Uterus (tissue), 4 donors: Measurements from ENCODE around the gene CCDC185. TPM values are rescaled to one million over a fixed set of nuclear protein-coding genes. Genes with fewer than 3 reads are reported as not detected.

Experiments used
- DNase-seq, 2 donors: peaks; one replicate each; pipeline ENCODE4 v3.0.0-alpha.2; 2019 to 2020
- H3K27ac ChIP-seq, 2 donors: fragments of 200-600 bp; sonication (generic); 1 replicate in 1 of 2; 2 replicates in 1 of 2; pipeline ENCODE4 v1.5.1; 2016 to 2018
- H3K27me3 ChIP-seq, 2 donors: fragments of 200-600 bp; sonication (generic); one replicate each; pipeline ENCODE4 v1.5.1; 2018 to 2019; ENCODE audit warnings: control low read depth in 1 of 2
- H3K36me3 ChIP-seq, 2 donors: fragments of 200-600 bp; sonication (generic); one replicate each; pipeline ENCODE4 v1.5.1; 2019; ENCODE audit warnings: control low read depth in 1 of 2
- H3K4me1 ChIP-seq, 2 donors: fragments of 200-600 bp; sonication (generic); one replicate each; pipeline ENCODE4 v1.5.1; 2018 to 2019; ENCODE audit warnings: control low read depth in 1 of 2
- H3K4me3 ChIP-seq, 2 donors: fragments of 200-600 bp; sonication (generic); 1 replicate in 1 of 2; 2 replicates in 1 of 2; pipeline ENCODE4 v1.5.1; 2018 to 2019; ENCODE audit warnings: mild to moderate bottlenecking in 1 of 2
- H3K9me3 ChIP-seq, 2 donors: fragments of 200-600 bp; sonication (generic); one replicate each; pipeline ENCODE4 v1.5.1; 2019; ENCODE audit warnings: control low read depth in 1 of 2
- POLR2A ChIP-seq, 2 donors: fragments of 450-650 bp; IDR thresholded peaks; one replicate each; pipeline ENCODE4 v1.6.1; 2016; ENCODE audit warnings: antibody characterized with exemption in 2 of 2, mild to moderate bottlenecking in 1 of 2, moderate library complexity in 1 of 2
- intact Hi-C: fragments of 100-400 bp; cut with DNase I; formaldehyde crosslinking; loops from one replicate; pipeline ENCODE4 v1.15.1; 2023; ENCODE audit warnings: low total_unique reads
- total RNA-seq, 4 donors: library from RNA; depleted of rRNA in 3 of 4; stranded (reverse); fragments of >200 nt in 3 of 4; gene quantifications; one replicate each; pipeline versions ENCODE4 v1.1.0 to v1.2.4, GENCODE V29; 2014 to 2023
- TF ChIP-seq, protein P1 (sequence below), 4 experiments: fragments of 200-600 bp in 2 of 4; fragments of 450-650 bp in 2 of 4; sonication (generic) in 2 of 4; IDR thresholded peaks; one replicate each; pipeline ENCODE4 v1.5.1; 2016 to 2019; ENCODE audit warnings: antibody characterized with exemption in 4 of 4, mild to moderate bottlenecking in 2 of 4, moderate library complexity in 1 of 4
- donor health status: DM: yes; HTN: yes; CAD: no.

Gene CCDC185
- total RNA-seq, 4 donors from 2014 or later: not detected

DNA sequence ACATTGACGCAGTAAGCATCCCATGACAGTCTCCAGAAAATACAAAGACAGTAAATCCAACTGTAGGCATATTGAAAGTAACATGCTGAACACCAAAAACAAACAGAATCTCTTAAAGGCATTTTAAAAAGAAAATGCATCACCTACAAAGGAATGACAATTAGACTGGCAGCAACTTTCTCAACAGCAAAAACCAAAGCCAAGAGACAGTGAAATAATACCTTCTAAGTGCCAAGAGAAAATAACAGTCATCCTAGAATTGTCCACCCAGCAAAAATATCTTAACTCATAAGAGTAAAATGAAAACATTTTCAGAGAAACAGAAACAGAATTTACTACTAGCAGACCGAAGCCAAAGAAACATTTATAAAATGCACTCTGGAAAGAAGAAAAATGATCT lies 20.0 kb downstream of the CCDC185 start:
- Histone ChIP-seq H3K4me3 (no peak overlapping the region), H3K27ac (no peak overlapping the region), H3K36me3 (no peaks in the 10 kb centered on the region), H3K9me3 (no peaks in the 10 kb centered on the region), H3K27me3 (no peaks in the 10 kb centered on the region), H3K4me1 (no peaks in the 10 kb centered on the region)
- intact Hi-C loops: no loop called here
- no peak for DNase-seq
- TF ChIP-seq POLR2A (IDR thresholded peaks at IDR 0.05): no peak
- TF ChIP-seq, protein P1, sequence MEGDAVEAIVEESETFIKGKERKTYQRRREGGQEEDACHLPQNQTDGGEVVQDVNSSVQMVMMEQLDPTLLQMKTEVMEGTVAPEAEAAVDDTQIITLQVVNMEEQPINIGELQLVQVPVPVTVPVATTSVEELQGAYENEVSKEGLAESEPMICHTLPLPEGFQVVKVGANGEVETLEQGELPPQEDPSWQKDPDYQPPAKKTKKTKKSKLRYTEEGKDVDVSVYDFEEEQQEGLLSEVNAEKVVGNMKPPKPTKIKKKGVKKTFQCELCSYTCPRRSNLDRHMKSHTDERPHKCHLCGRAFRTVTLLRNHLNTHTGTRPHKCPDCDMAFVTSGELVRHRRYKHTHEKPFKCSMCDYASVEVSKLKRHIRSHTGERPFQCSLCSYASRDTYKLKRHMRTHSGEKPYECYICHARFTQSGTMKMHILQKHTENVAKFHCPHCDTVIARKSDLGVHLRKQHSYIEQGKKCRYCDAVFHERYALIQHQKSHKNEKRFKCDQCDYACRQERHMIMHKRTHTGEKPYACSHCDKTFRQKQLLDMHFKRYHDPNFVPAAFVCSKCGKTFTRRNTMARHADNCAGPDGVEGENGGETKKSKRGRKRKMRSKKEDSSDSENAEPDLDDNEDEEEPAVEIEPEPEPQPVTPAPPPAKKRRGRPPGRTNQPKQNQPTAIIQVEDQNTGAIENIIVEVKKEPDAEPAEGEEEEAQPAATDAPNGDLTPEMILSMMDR (IDR thresholded peaks at IDR 0.05): no peak

DNA sequence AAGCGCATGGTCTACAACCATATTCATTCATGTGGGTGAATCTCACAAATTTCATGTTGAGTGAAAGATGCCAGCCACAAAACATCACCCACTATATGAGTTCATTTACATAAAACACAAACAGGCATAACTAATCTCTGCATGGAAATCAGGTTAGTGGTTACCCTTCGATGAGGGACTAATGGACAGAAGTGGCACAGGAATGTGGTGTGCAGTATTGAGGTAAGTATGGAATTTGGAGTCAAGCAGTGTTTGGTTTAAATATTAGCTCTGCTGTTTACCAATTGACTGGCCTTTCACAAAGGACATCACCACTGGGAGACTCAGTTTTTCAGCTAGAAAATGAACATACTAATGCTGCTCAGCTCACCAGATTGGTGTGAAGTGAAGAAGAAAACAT lies 24.2 kb downstream of the CCDC185 start:
- Histone ChIP-seq H3K27ac (no peak overlapping the region), H3K36me3 (no peaks in the 10 kb centered on the region), H3K4me1 (no peaks in the 10 kb centered on the region), H3K27me3 (no peaks in the 10 kb centered on the region), H3K9me3 (no peaks in the 10 kb centered on the region), H3K4me3 (no peak overlapping the region)
- TF ChIP-seq, protein P1 (IDR thresholded peaks at IDR 0.05): no peak
- TF ChIP-seq POLR2A (IDR thresholded peaks at IDR 0.05): no peak
- no peak for DNase-seq
- intact Hi-C loops: no loop called here

DNA sequence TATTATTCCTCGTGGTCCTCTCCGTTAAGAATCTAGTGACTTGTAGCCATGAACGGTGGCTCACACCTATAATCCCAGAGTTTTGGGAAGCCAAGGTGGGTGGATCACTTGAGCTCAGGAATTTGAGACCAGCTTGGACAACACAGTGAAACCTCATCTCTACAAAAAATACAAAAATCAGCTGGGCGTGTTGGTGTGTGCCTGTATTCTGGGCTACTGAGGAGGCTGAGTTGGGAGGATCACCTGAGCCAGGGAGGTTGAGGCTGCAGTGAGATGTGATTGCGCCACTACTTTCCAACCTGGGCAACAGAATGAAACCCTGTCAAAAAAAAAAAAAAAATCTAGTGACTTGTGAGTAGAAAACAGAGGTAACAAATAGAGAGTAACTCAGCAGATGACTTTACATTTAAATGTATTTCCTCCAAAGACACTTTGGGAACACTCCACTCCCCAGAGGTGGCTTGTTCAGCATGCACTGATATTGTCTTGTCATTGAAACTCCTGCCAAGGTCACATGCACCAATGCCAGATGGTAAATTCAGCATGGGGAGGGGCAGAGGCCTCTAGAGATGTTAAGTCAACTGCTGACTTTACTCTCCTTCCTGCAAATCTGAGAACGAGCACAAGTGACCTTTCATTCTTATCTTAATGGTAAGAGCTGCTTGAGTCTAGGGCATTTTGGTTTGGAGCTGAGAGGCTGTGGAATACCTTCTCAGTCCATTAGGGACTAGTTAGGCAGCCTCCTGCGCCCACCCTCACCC lies 24.9 kb downstream of the CCDC185 start:
- intact Hi-C loops: no loop called here

DNA sequence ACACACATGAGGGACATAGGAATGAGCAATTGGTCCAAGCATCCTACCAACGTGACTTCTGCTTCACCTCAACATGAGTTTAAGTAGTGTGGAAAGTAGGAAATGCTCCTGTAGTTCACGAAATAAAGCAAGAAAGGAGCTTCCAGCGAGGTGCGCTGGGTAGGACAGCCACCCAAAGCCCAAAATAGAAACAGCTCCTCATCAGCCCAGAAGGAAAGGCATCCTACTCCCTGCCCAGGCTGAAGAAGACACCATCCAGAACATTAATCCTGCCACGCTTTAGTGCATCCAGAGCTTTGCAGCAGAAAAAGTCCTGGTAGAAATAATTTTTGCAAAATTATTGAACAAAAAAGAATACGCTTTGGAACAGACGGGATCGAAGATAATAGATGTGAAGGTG lies 25.9 kb downstream of the CCDC185 start:
- no peaks in the 10 kb centered on the region for H3K4me1 ChIP-seq
- TF ChIP-seq POLR2A (IDR thresholded peaks at IDR 0.05): no peak
- TF ChIP-seq, protein P1 (IDR thresholded peaks at IDR 0.05): no peak
- intact Hi-C loops: no loop called here
- no peaks in the 10 kb centered on the region for H3K9me3 ChIP-seq
- no peaks in the 10 kb centered on the region for H3K27me3 ChIP-seq
- H3K36me3 ChIP-seq: no peaks in the 10 kb centered on the region
- H3K27ac ChIP-seq: no peak overlapping the region
- H3K4me3 ChIP-seq: no peak overlapping the region
- no peak for DNase-seq

More for the DNA sequence above, 24.9 kb downstream of the CCDC185 start:
- no peak overlapping the region for H3K4me3 ChIP-seq
- no peaks in the 10 kb centered on the region for H3K9me3 ChIP-seq
- H3K27me3 ChIP-seq: no peaks in the 10 kb centered on the region
- TF ChIP-seq POLR2A (IDR thresholded peaks at IDR 0.05): no peak
- TF ChIP-seq, protein P1 (IDR thresholded peaks at IDR 0.05): no peak
- DNase-seq: no peak
- H3K27ac ChIP-seq: no peak overlapping the region
- no peaks in the 10 kb centered on the region for H3K4me1 ChIP-seq
- H3K36me3 ChIP-seq: no peaks in the 10 kb centered on the region

DNA sequence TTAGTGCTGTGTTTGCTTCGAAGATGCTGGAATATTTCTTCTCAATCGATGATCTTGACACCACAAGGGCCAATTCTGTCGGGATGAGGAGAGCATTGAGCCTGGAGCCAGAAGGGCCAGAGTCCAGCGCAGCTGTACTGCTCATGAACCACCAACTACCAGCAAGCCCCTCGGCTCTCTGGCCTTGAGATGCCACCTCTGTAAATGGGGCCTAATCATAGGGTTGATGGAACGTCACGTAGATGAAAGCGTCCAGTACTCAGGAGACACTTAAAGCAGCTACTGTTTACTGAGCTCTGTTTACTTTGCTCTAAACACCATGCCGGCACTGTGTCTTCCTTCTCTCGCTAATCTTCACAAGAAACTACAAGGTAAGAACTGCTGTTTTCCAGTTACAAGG lies 26.3 kb downstream of the CCDC185 start:
- H3K36me3 ChIP-seq: no peaks in the 10 kb centered on the region
- H3K4me3 ChIP-seq: no peak overlapping the region
- intact Hi-C loops: no loop called here
- TF ChIP-seq, protein P1 (IDR thresholded peaks at IDR 0.05): no peak
- no peak for TF ChIP-seq POLR2A (IDR thresholded peaks at IDR 0.05)
- no peak for DNase-seq
- no peak overlapping the region for H3K27ac ChIP-seq
- no peaks in the 10 kb centered on the region for H3K27me3 ChIP-seq
- no peaks in the 10 kb centered on the region for H3K9me3 ChIP-seq
- no peaks in the 10 kb centered on the region for H3K4me1 ChIP-seq
